Measurements from ENCODE around the gene AMY1B.
"Not testable (repeated sequence)": the region's sequence is repeated elsewhere in the genome, so short reads cannot be mapped to it uniquely, and the experiment has no call there.

DNA sequence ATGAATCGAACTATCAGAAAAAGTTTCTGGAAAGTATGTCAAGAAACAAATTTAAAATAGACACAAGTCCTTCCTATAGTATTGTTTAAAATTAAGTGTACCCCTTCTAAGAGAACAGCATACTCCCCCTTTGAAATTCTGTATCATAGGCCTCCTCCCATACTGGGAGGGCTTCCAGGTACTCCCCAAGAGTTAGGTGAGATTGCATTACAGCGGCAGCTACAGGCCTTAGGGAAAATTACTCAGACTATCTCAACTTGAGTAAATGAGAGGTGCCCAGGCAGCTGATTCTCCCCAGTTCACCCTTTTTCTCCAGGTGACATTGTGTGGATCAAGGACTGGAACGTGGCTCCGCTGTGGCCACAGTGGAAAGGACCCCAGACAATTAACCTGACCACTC lies 5.2 kb upstream of the AMY1B start:
- TF ChIP-seq, protein P1, sequence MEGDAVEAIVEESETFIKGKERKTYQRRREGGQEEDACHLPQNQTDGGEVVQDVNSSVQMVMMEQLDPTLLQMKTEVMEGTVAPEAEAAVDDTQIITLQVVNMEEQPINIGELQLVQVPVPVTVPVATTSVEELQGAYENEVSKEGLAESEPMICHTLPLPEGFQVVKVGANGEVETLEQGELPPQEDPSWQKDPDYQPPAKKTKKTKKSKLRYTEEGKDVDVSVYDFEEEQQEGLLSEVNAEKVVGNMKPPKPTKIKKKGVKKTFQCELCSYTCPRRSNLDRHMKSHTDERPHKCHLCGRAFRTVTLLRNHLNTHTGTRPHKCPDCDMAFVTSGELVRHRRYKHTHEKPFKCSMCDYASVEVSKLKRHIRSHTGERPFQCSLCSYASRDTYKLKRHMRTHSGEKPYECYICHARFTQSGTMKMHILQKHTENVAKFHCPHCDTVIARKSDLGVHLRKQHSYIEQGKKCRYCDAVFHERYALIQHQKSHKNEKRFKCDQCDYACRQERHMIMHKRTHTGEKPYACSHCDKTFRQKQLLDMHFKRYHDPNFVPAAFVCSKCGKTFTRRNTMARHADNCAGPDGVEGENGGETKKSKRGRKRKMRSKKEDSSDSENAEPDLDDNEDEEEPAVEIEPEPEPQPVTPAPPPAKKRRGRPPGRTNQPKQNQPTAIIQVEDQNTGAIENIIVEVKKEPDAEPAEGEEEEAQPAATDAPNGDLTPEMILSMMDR (IDR thresholded peaks at IDR 0.05): not testable (repeated sequence)
- TF ChIP-seq TCF7L2 (IDR thresholded peaks at IDR 0.05; ENCODE audit: low read depth, low read length); SIN3A (IDR thresholded peaks at IDR 0.05; ENCODE audit: borderline replicate concordance, insufficient read depth, low read depth, low read length): not testable (repeated sequence)

Measured in Panc1 (cell line).